Measurements from ENCODE around the gene VSIG10L2.

GRCh38 chr11:125902277-125902926 is 43.4 kb upstream of the VSIG10L2 start:
- TF ChIP-seq TCF4 (CRISPR knock-in tag; IDR thresholded peaks at IDR 0.05; ENCODE audit: borderline replicate concordance) (no peak), ZNF8 (CRISPR knock-in tag; IDR thresholded peaks at IDR 0.05) (no peak), PATZ1 (CRISPR knock-in tag; IDR thresholded peaks at IDR 0.05; ENCODE audit: borderline replicate concordance) (no peak), ZFP3 (CRISPR knock-in tag; IDR thresholded peaks at IDR 0.05) (no peak), PPARA (CRISPR knock-in tag; IDR thresholded peaks at IDR 0.05; ENCODE audit: borderline replicate concordance) (no peak), ZC3H10 (CRISPR knock-in tag; IDR thresholded peaks at IDR 0.05) (no peak), ZNF70 (CRISPR knock-in tag; IDR thresholded peaks at IDR 0.05) (no peak), GLIS3 (CRISPR knock-in tag; IDR thresholded peaks at IDR 0.05) (no peak), POU6F1 (CRISPR knock-in tag; IDR thresholded peaks at IDR 0.05; ENCODE audit: borderline replicate concordance, low read depth) (no peak), ARNTL (CRISPR knock-in tag; IDR thresholded peaks at IDR 0.05; ENCODE audit: borderline replicate concordance, low read depth) (no peak), ESRRG (CRISPR knock-in tag; IDR thresholded peaks at IDR 0.05) (no peak), BACH2 (CRISPR knock-in tag; IDR thresholded peaks at IDR 0.05; ENCODE audit: borderline replicate concordance) (no peak), OSR1 (CRISPR knock-in tag; IDR thresholded peaks at IDR 0.05) (no peak)
- TF ChIP-seq, protein P1, sequence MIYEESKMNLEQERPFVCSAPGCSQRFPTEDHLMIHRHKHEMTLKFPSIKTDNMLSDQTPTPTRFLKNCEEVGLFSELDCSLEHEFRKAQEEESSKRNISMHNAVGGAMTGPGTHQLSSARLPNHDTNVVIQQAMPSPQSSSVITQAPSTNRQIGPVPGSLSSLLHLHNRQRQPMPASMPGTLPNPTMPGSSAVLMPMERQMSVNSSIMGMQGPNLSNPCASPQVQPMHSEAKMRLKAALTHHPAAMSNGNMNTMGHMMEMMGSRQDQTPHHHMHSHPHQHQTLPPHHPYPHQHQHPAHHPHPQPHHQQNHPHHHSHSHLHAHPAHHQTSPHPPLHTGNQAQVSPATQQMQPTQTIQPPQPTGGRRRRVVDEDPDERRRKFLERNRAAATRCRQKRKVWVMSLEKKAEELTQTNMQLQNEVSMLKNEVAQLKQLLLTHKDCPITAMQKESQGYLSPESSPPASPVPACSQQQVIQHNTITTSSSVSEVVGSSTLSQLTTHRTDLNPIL (CRISPR knock-in tag; IDR thresholded peaks at IDR 0.05; ENCODE audit: low read depth), result no peak

Measured in SK-N-SH treated with all-trans-retinoic acid at 6 μM for 48 hours (cell line).